ENCODE results near the gene ARL6IP5. TPM values are rescaled to one million over a fixed set of nuclear protein-coding genes. Genes with fewer than 3 reads are reported as not detected.

Gene ARL6IP5
- total and polyA plus RNA-seq, 2 donors (not counting 3 experiments of a cell fraction or from before 2014, with no cell fraction given): 96.9 to 116 TPM

- Histone ChIP-seq H3K4me3 (replicated peaks in 1 of 3; ENCODE audit: insufficient read depth in 1 of 3, low read depth in 1 of 3, low read length in 3 of 3) (no peak overlapping the region), H3K27me3 (ENCODE audit: control insufficient read depth in 2 of 2, insufficient read depth in 2 of 2, low read length in 2 of 2) (no peaks in the 10 kb centered on the region), H3K4me2 (ENCODE audit: insufficient read depth, low read length) (no peak overlapping the region), H4K20me1 (replicated peaks; ENCODE audit: control insufficient read depth, extremely low read depth, insufficient read depth, low read length) (no peaks in the 10 kb centered on the region), H2AFZ (ENCODE audit: low read depth, low read length) (no peak overlapping the region), H3K4me1 (ENCODE audit: control insufficient read depth, extremely low read depth, insufficient read depth, low read length) (no peaks in the 10 kb centered on the region), H3K79me2 (ENCODE audit: control insufficient read depth, insufficient read depth, low read length) (no peaks in the 10 kb centered on the region), H3K9ac (replicated peaks; ENCODE audit: extremely low read depth, insufficient read depth, low read length) (no peak overlapping the region), H3K9me3 (replicated peaks; ENCODE audit: control insufficient read depth, insufficient read depth, low read length) (no peaks in the 10 kb centered on the region), H3K36me3 (ENCODE audit: control insufficient read depth in 2 of 2, extremely low read depth in 1 of 2, insufficient read depth in 2 of 2, low read length in 2 of 2) (no peaks in the 10 kb centered on the region), H3K27ac (ENCODE audit: insufficient read depth, low read depth, low read length) (no peak overlapping the region), H3K9me1 (replicated peaks; ENCODE audit: control insufficient read depth, extremely low read depth, insufficient read depth, low read length) (no peaks in the 10 kb centered on the region)
- intact Hi-C loops (cut with micrococcal nuclease): no loop called here
- dilution Hi-C loops (cut with MboI; ENCODE audit: extremely low pct_ligation_motif_present, low sequenced_read_pairs): no loop called here
- BruUV-seq (replicated peaks): no TSS peak
- CTCF ChIA-PET: interaction anchor here (1.2 kb wide), 2 partner anchors 8 to 10 kb away, joined by 4 to 7 read pairs; no protein-coding TSS in a partner anchor
- no peak for DNase-seq (ENCODE audit: low read depth, low spot score)
- POLR2A ChIA-PET: no interaction called here
- TF ChIP-seq MYC (IDR thresholded peaks at IDR 0.05; ENCODE audit: low read depth, low read length) (no peak), JUN (IDR thresholded peaks at IDR 0.05; ENCODE audit: borderline replicate concordance, insufficient read depth, insufficient read length, low read depth) (no peak), GATA2 (IDR thresholded peaks at IDR 0.05; ENCODE audit: insufficient read depth, insufficient read length, low read depth, low read length) (no peak), MAX (IDR thresholded peaks at IDR 0.05; ENCODE audit: insufficient read depth, insufficient read length) (no peak), POLR2AphosphoS5 (IDR thresholded peaks at IDR 0.05; ENCODE audit: insufficient read depth, low read depth, low read length) (no peak), EZH2 (IDR thresholded peaks at IDR 0.05; ENCODE audit: borderline replicate concordance, low read depth, low read length, severe bottlenecking) (no peak), POLR2A (IDR thresholded peaks at IDR 0.05; ENCODE audit: low read depth, low read length) (no peak), FOS (IDR thresholded peaks at IDR 0.05; ENCODE audit: borderline replicate concordance, insufficient read depth, low read length) (no peak), CTCF (IDR thresholded peaks at IDR 0.05; ENCODE audit: extremely low read depth in 1 of 2, insufficient read depth in 1 of 2, low read depth in 1 of 2, low read length in 2 of 2) (no peak)
- FAIRE-seq: no peak
Observed at GRCh38 chr3:69129531-69129930, 44.8 kb downstream of the ARL6IP5 start.
